Islet of Langerhans (tissue), 1 donor: Measurements from ENCODE around the gene NMRAL1.

Source experiments
- FAIRE-seq: peaks from one replicate; lab custom pipeline; 2011; peaks lifted over from hg19 to GRCh38; lab: Jason Lieb, UNC

The NMRAL1 gene

DNA sequence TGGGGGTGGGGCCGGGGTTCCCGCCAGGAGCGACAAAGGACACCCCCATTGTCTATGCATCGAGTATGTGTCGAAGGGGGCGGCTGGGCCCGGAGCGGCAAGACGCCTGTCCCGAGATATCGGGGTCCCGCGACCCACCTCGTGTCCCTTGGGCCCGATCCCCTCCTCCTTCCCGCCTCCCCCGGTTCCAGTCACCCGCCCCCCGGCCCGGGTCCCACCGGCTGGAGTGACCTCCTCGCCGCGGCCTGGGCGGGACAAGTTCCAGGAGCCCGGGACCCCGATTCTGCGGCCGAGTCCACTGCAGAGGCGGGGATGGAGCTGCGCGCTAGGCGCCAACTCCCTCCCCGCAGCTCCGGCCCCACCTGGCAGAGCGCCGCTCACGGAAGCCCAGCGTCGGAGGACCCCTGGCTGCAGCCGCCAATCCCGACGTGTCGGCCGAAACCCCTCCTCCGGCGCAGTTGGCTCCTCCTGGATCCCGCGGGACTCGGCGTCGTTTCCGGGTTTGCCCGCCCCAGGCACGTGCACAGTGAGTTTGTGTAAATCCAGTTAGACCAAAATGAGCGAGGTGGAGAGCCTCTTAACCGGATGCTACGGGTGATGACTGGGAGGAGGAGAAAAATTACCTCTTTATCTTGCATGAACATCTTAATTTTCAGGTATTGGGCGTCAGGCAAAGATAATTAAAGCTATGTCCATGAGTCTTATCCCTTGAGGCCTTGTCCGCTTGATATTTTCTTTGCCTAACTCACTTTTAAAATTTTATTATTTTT is at the start of gene NMRAL1:
TSS of gene NMRAL1 (minus strand) at position 434 of the 770 bp plus-strand sequence. CDS start 493 bp downstream, outside the sequence.
- no peak for FAIRE-seq

DNA sequence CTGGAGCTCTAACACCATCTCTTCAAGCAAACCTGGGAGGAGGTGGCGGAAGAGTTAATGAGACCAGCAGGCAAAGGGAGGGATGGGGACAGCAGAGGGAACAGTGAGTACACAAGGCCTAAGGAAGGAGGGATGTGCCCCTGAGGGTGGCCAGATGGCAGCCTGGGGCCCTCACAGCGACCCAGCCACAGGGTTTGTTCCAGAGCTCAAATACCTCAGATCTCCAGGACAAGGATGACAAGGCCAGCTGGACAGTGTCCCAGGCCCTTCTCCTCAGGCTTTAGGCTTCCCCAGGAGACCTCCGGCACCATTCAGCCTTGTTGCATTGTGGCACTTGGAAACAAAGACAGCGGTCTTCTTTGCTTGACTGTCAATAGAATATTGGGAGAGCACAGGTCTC is 49.3 kb upstream of the NMRAL1 start:
- no peak for FAIRE-seq

DNA sequence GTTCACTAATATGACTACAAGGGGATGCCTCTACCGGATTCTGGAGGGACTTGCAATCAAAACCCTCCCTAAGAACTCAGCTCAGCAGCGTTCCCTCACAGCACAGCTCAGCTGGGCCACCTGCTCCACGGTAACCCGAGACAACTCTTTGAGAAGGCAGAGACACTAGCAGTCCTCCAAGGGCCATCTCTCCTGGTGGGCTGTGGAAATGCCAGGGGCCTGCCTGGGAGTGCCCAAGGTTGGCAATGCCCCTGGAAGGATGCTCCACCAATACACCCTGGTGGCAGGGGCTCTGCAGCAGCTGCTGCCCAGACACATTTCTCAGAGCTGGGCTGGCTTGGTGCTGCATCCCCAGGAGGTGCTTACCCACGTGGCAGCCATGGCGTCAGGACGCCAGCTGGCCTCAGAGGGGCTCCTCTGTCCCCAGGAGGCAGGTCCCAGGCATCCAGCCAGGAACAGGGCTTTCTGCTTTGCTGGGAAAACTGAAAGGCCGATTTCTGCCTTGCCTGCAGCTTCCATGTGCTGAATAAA is 47.7 kb upstream of the NMRAL1 start:
- FAIRE-seq, result no peak

DNA sequence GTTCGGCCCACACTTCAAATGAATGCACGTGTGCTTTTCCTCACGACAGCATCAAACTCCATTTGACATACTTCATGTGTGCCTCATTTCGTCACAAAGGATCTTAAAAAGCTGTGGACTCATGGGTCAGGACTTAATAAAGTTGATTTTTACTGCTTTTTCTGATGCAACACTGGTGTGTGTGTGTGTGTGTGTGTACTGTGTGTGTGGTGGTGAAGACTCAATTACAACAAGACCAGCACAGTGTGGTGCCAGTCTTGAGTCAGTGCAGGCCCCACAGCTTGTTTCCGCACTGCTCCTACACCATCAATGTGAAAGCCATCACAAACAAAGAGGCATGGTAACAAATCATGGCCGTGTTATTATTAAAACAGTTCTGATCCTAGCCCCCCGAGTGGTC is 46.5 kb upstream of the NMRAL1 start:
- FAIRE-seq, result no peak

DNA sequence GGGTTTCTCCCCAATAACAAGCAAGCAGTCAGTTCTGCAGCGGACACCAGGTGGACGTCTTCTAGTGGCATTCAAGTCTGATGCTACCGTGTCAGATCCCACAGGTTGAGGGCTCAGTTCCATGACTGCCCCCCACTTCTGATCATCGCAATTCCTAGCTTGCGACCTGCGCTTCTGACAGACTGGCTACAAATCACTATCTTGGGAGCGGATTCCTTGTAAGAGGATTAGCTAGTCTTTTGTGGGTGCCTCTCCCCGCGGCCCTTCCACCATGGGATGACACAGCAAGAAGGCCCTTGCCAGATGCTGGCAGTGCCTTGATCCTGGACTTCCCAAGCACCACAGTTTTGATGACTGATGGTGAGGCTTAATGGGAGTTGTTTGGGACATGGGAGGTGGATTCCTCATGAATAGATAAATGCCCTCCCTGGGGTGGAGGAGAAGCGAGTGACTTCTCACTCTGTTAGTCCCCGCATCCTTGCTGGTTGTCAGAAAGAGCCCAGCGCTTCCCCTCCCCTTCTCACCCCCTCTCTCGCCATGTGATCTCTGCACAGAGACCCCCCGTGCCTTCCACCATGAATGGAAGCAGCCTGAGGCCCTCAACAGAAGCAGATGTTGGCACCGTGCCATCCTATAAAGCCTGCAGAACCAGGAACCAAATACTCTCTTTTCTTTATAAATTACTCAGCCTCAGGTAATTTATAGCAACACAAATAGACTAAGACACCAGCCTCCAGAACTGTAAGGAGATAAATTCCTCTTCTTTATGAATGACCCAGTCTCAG is 45.0 kb upstream of the NMRAL1 start:
- FAIRE-seq, result no peak

DNA sequence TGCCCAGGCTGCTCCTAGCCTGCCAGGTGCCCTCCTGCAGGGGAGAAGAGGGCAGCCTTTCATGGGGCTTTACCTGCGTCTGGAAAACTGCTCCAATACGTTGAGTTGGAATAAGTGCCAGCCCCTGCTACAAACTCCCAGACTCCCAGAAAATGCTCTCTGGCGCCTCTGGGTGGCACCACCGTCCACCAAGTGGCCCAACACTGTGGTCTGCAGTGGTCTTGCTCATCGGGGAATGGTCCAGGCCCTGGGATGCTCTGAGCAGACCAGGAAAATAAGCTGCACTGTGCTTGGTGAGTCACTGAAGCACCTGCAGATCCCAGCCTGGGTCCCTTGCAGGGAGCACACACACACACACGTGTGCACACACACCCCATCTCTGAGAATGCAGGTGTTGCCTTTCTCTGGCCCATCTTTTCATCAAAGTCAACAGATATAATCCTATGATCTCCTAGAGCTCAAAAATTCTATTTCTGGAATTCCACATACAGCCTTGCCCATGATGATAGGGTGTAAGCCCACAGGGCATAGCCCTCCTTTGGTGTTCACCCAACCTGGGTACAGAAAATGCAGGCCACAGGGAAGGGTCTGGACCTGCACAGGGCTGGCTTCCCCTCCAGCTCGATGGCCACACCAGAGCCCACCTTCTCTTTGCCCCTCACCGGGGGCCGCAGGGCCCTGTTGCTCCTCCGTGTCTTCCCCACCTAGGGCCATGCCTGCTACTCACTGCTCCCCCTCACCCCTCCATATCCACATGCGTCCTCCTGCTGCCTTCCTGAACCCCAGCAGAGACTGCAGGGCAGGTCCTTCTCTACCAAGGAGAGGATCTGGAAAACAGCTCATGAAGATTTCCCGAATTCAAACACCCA is 43.6 kb upstream of the NMRAL1 start:
- FAIRE-seq, result no peak

DNA sequence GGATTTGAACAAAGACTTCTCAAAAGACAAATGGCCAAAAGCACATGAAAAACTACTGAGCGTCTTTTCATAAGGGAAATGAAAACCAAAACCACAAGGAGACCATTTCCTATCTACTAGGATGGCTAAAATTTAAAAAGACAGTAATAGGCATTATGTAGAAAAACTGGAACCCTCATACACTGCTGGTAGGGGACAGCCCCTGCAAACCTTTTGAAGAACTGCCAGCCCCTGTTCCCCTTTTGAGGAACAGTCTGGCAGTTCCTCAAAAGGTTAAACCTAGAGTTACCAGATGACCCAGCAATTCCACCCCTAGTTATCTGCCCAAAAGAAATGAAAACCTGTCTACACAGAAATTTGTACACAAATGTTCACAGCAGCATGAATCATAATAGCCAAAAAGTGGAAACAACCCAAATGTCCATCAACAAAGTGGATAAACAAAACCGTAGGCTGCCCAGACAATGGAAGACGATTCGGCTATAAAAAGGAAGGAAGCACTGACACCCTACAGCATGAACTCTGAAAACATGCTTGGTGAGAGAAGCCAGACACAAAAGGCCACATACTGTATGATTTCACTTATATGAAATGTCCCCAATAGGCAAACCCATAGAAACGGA is 41.3 kb upstream of the NMRAL1 start:
- FAIRE-seq, result no peak

DNA sequence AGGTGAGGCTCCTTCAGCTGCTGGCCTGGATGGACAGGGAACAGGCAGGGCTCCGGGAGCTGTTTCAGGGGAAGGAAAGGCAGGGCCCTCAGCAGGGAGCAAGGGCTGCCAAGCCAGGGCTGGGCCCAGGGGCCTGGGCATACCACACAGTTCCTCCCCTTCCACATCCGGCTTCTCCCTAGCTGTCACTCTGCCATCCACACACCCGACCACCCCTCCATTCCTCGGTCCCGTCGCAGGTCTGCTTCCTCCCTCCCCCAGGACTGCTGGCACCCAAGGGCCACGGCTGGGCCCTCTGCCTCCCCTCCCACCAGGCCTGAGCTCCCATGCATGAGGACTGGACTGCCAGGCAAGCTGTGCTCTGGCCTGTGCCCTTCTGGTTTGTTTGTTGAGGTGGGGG is 40.2 kb upstream of the NMRAL1 start:
- no peak for FAIRE-seq

DNA sequence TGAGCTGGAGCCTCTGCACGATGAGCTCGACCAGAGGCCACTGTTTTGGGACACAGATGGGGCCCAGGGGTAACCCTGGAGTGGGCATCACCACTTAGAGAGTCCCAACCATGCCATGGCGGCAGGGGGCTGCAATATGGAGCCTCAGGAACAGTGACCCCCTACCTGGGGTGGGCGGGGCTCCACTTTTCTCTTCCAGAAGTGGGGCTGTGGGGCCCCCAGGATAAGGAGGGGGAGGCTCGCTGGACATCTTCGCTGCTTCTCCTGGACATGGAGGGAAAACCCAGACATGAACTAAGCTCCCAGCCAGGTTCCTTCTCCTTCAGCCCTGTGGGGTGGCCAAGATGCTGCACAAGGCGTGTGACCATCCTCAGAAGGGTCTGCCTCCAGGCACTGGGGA is 39.5 kb upstream of the NMRAL1 start:
- no peak for FAIRE-seq

DNA sequence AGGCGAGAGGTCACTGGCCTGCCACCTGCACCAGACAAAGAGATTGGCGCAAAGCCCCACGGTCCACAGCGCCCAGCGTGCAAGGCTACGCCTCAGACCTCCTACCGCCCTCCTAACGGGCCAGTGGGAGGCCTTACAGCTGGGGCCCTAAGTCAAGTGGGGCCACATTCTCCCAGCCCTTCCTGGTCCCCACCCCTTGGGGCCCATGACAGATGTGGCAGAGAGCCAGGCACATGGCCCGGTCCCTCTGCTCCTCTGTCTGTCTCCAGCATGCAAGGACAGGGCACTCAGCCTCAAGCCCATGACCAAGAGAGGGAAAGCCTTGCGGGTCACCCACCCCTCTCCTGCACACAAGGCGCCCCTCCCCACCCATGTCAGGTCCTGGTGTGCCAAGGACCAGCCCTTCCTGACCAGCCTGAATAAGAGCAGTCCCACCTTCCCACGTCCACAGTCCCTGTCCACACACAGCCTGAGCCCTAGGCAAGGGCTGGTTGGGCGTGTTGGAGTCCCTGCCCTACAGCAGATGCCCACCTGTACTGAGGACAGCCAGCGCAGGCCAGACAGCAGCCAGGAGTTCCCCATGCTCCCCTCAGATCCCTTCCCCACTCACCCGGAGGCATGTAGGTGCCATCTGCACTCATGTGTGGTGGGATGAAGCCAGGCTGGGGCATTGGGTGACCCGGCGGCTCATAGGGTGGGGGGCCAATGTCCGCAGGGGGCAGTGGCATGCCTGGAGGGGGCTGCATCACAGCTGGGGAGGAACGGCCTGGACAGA is 38.8 kb upstream of the NMRAL1 start:
- no peak for FAIRE-seq

DNA sequence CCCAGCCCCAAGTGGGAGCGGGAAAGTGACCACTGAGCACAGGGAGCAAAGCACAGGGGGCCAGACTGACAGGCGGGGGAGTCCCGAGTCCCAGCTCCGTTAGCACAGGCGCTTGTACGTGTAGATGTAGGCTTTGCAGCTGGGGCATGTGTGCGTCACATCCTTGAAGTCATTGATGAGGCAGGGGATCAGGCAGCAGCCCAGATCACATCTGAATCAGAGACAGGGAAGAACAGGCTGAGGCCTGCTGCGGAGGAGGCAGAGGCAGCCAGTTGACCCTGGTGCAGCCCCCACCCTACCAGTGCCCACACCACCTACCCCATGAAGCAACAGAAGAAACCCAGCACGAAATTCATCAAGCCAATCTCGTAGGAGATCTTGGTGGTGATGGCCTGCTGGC is 38.0 kb upstream of the NMRAL1 start:
- no peak for FAIRE-seq

DNA sequence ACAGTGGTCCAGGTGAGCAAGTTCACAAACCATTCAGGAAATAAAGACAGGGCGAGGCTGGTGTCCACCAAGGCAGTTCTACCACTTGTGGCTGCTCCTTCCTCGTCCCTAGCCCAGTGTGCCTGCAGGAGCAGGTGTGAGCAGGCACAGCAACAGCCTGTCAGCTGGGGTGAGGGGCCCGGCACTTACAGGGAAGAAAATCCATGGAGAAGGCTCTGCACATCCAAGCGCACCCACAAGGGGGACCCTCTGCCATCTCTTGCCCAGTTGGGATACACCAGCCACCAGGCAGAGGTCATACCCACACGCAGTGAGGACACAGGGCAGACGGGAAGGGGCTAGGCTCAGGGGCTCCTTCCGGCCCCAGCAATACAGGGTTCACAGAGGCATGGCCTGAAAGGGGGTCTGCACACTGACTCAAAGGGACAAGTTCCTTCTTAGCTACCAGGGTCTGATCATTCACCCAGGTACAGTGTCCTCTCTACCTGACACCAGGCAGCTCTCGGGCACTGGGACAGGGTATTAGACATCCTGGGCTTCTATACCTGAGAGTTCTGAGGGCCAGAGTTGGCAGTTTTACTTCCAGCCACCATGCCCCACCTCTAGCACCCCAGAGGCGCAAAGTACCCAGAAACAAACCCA is 37.1 kb upstream of the NMRAL1 start:
- FAIRE-seq, result no peak

DNA sequence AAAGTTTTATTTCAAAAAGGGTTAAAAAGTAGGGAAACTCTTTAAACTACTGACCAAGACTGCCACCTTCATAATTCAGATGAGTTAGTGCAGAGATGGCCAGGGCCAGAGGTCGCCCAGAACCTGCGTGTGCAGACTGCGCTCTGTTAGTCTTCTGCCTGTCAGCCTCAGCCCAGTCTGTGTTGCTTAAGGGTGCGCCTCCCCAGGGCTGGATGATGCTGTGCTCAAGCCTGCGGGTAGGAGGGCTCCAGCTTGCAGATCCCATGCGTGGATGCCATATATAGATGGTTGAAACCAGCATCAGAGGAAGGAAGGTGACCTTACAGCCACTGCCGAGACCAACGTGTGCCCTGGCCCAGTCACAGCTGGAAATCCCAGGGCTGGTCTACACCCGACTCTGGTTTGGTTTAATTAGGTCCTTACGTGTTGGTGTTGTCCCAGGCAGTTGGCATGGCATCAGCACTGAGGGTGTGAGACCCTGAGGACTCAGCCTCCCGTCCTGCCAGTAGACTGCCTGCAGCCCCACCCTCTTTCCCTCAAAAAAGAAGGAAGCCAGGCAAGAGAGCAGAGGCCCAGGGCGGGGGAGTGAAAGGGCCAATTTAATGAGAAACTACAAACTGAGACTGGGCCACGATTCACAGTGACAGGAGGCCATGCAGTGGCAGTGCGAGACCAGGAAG is 36.5 kb upstream of the NMRAL1 start:
- no peak for FAIRE-seq

DNA sequence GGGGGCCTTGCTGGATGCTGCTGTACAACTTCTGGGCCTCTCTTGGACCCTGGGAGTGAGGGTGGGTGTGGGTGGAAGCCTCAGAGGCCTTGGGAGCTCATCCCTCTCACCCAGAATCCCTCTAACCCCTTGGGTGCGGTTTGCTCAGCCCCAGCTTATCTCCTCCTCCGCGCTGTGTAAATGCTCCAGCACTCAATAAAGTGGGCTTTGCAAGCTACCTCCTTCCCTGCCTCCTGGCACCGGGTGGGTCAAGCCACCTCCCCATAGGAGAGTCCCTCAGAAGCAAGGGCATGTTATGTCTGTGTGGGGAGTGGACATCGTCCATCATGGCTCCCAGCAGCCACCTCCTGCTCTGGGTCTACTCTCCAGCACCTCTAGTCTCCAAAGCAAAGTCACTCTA is 35.7 kb upstream of the NMRAL1 start:
- FAIRE-seq, result no peak

DNA sequence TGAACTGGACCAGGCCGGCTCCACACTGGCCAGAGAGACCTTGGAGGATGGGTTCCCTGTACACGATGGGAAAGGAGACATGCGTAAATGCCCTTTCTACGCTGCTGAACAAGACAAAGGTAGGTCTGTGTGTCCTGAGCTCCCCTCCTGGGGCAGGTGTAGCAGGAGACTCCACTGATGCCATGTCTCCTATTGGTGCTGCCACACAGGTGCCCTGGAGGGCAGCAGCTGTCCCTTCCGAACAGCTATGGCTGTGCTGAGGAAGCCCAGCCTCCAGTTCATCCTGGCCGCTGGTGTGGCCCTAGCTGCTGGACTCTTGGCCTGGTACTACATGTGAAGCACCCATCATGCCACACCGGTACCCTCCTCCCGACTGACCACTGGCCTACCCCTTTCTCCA is 35.0 kb upstream of the NMRAL1 start:
- FAIRE-seq, result no peak

DNA sequence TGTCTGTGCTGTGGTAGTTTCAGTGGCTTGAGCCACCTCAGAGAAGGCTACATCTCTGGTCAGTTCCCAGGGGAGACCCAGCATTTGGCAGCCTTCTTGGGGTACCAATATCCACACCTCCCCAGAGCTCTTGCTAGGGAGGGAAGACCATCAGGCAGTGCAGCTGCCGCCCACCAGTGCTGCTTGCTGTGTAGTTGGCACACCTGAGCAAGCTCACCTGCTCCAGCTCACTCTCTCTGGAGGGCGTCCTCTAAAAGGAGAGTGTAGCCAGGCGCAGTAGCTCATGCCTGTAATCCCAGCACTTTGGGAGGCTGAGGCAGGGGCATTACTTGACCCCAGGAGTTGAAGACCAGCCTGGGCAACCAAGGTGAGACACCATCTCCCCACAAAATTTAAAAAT is 34.4 kb upstream of the NMRAL1 start:
- no peak for FAIRE-seq

DNA sequence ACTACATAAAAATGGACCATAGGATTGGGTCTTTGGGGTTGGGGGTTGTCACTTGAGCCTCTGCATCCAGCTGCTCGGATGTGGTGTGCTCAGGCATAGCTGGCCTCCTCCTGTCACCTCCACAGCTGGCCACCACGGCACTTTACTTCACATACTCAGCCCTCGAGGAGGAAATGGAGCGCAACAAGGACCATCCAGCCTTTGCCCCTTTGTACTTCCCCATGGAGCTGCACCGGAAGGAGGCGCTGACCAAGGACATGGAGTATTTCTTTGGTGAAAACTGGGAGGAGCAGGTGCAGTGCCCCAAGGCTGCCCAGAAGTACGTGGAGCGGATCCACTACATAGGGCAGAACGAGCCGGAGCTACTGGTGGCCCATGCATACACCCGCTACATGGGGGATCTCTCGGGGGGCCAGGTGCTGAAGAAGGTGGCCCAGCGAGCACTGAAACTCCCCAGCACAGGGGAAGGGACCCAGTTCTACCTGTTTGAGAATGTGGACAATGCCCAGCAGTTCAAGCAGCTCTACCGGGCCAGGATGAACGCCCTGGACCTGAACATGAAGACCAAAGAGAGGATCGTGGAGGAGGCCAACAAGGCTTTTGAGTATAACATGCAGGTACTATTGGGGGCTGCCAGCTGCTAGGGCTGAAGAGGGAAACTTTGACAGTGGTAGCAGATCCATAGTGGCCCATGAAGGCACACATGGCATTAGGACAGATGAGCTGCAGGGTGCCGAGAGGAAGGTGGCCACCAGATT is 33.3 kb upstream of the NMRAL1 start:
- FAIRE-seq, result no peak

DNA sequence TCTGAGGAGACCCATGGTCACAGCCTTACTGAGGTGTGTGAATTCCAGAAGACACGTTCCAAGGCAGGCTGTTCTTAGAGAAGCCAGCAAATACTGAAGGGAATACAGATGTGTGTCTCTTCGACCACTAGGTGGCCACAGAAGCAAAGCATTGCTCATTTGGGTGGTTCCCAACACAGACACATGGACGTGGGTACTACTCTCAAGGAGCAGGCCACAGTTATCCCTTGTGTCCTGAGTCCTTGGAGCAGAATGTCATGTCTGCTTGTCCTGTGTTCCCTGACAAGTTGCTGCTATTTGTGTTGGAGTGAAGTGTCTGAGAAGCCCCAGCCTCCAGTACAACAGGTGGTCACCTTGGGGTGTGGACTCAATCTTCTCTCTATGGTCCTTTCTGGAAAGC is 32.0 kb upstream of the NMRAL1 start:
- no peak for FAIRE-seq

DNA sequence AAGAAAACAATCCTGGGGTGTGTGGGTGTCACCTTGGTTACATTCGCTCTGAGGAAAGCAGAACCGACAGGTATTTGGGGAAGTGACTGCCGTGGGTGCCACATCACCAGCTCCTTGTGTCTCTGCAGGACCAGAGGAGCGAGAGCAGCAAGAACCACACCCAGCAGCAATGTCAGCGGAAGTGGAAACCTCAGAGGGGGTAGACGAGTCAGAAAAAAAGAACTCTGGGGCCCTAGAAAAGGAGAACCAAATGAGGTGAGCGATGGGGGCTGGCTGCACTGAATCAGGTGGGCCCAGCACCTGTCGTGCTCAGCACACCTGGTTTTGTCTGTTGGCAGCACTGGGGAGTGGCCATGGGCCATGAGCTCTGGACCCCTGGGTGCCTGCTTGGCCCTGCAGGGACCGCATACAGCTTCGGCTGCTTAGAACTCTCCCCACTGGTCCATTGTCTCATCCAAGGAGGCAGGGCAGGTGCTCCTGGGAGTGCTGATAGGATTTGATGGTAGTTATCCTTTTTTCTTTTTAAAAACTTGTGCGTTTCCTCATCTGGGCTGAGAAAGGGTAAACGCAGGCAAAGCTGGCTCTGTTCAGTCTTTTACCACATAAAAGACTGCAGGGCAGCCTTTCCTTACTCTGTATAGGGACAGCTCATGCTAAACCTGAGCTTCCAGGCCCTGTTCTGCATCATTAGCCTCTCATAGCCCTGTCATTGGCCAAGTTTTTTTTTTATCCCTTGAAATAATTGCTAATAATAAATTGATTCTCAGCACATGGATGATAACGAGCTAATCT is 31.1 kb upstream of the NMRAL1 start:
- no peak for FAIRE-seq
